Omental fat pad (tissue), 4 donors: Measurements from ENCODE around the gene ATG13. TPM values are rescaled to one million over a fixed set of nuclear protein-coding genes. Genes with fewer than 3 reads are reported as not detected.

Source experiments
- ATAC-seq: fragments of 150-250 bp; one replicate; pipeline ENCODE4 v1.9.1; 2016; ENCODE audit warnings: mild to moderate bottlenecking, moderate library complexity; ENCODE audit not compliant: low FRiP score
- DNase-seq: peaks from one replicate; pipeline ENCODE4 v3.0.0-alpha.2; 2019; ENCODE audit warnings: low spot score
- total RNA-seq, 4 donors: library from RNA; depleted of rRNA; stranded (reverse); fragments of >200 nt; gene quantifications; one replicate each; pipeline ENCODE4 v1.1.0, GENCODE V29; 2016
- TF ChIP-seq, protein P1 (sequence below), 3 donors: fragments of 450-650 bp; IDR thresholded peaks; one replicate each; pipeline ENCODE4 v1.5.1; 2016 to 2017; ENCODE audit warnings: antibody characterized with exemption in 3 of 3, mild to moderate bottlenecking in 3 of 3, moderate library complexity in 2 of 3

The ATG13 gene
- total RNA-seq, 4 donors from 2014 or later: 73.7 to 137 (median 83.3) TPM

DNA sequence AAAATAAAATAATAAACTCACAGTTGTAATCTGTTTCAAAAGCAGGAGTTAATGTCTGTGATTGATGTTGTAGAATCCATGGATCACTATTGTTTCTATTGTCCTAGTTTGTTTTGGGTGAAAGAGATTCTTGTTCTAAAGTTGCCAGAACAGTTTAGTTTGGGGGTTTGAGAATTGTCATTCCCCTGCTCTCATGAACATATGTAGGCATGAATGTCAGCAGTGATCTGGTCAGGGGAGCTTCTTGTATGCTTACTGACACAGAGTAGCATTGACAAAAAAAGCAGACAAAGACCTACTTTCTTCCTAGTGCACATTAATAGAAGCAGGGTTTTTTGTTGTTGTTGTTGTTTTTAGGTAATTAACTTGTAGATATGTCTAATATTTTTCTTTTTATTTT, 44.5 kb downstream of the ATG13 start:
- TF ChIP-seq, protein P1, sequence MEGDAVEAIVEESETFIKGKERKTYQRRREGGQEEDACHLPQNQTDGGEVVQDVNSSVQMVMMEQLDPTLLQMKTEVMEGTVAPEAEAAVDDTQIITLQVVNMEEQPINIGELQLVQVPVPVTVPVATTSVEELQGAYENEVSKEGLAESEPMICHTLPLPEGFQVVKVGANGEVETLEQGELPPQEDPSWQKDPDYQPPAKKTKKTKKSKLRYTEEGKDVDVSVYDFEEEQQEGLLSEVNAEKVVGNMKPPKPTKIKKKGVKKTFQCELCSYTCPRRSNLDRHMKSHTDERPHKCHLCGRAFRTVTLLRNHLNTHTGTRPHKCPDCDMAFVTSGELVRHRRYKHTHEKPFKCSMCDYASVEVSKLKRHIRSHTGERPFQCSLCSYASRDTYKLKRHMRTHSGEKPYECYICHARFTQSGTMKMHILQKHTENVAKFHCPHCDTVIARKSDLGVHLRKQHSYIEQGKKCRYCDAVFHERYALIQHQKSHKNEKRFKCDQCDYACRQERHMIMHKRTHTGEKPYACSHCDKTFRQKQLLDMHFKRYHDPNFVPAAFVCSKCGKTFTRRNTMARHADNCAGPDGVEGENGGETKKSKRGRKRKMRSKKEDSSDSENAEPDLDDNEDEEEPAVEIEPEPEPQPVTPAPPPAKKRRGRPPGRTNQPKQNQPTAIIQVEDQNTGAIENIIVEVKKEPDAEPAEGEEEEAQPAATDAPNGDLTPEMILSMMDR (IDR thresholded peaks at IDR 0.05): no peak
- ATAC-seq: no peak
- DNase-seq: no peak

DNA sequence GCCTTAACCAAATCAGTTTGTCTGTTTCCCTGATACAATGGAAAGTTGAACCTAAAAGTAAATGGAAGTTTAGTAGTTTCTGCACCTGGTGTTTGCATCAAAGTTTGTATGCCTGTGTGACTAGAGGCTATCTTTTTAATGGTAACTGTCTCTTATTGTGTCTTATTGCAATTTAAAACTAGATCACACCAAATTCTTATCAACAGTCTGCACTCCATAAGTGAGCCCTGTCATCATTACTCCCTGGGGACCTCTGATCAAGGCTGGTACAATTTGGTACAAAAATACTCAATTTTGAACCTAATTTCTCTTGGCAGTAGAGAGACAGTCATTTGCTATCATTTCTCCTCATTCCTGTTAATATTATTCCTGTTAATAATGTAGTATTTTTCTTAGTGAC, 45.0 kb downstream of the ATG13 start:
- ATAC-seq (no peak), DNase-seq (no peak)
- TF ChIP-seq, protein P1 (IDR thresholded peaks at IDR 0.05): no peak

DNA sequence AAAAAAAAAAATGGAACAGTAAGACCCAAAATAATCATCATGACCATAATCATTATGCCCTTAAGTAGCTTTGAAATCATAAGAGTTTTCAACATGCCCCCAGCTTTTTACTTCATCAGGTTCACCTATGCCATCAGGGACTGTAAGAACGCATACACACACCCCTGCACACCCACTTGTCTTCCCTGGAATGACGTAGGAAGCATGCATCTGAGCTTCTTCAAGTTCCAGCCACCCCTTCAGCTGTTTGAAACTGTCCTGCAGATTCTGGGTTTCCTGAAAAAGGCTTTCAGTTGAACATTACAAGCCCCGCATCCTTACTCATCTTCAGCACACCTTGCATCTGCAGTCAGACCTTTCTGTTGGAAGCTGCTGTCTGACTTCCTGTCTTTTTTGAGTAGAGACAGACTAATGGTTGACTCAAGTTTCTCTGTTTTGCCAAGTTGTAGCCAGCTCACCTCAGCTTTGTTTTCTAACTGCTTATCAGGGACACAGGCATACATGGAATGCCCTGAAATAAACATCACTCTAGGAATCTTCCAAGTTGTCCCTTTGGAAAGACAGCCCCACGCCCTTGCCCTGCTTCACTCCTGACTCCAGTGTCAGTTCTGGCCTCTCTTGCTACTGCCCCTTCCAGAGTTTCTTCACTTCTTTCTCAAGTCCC, 46.1 kb downstream of the ATG13 start:
- no peak for ATAC-seq
- no peak for DNase-seq
- TF ChIP-seq, protein P1 (IDR thresholded peaks at IDR 0.05): no peak

DNA sequence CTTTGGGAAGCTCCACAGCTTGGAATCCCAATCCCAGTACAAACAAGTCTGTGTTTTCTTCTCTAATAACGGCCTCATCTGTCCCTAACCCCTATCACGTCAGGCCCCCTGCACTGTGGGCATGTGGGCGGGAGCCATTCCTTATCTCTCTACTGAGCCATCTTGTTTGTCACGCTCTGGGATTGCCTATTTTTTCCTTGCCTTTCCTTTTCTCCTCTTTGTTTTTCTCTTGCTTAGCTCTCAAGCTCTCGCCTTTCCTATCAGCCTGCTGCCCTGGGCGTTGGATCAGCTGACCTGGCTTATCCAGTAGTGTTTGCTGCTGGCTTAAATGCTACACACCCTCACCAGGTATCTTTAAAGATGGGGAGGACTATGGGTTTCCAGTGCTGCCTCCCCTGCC, 47.3 kb downstream of the ATG13 start:
- DNase-seq (no peak), ATAC-seq (no peak)
- TF ChIP-seq, protein P1 (IDR thresholded peaks at IDR 0.05): no peak

DNA sequence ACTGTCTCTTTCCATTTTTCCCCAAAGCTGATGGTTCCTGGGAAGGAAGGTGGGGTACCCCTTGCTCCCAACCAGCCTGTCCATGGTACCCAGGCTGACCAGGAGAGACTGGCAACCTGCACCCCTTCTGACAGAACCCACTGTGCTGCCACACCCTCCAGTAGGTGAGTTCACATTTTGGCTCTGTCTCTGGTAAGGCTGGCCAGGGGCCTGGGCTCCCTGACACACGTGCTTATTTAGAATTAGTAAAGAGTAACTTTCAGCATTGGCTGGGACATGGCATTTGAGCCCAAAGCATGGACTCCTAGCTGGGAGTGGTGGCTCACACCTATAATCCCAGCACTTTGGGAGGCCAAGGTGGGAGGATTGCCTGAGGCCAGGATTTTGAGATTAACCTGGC, 48.0 kb downstream of the ATG13 start:
- ATAC-seq (no peak), DNase-seq (no peak)
- TF ChIP-seq, protein P1 (IDR thresholded peaks at IDR 0.05): no peak

DNA sequence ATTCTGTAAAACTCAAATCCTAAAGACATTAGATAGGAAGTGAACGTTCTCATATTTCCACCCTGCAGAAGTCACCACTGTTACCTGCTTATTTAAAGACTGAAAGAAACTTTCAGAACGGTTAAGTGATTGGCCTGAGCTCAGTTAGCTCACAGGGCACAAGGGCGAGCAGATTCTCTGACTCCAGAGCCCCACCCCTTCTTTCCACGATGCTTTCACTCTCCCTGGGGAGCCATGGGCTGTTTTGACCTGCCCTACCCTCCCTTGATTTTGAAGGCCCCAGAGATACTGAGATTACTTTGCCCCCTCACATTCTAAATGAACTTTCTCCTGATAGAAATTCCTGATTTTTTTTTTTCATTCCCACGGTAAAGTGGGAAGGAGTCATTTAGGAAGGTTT, 49.2 kb downstream of the ATG13 start:
- DNase-seq: no peak
- ATAC-seq: peak; percentile 82
- TF ChIP-seq, protein P1 (IDR thresholded peaks at IDR 0.05): no peak

DNA sequence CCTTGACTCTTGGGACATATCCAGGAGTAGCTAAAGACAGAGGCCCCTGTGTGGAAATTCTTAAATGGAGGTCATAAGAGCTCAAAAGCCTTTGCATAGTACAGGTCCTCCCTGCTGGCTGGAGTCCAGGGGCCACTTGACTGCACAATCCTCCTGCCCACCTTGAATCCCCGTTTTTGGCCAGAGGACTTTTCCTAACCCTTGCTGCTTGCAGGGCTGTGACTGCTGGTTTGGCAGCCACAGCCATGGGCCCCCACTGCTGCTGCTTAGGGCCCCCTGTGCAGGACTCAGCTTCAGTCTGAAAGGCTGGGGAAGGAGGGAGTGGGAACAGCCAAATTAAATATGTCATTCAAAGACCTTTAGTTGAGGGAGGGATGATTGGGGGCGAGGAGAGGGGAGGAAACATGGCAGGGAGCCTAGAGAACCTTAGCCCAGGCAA, 49.7 kb downstream of the ATG13 start:
- ATAC-seq: peak; percentile 60
- DNase-seq: no peak
- TF ChIP-seq, protein P1 (IDR thresholded peaks at IDR 0.05): no peak
